Hippocampal formation (tissue), 2 donors: Measurements from ENCODE around the gene IMP4.

Experiments used
- DNase-seq, 2 donors: peaks; one replicate each; lab custom pipeline; 2025; lab: John Stamatoyannopoulos, UW

Gene IMP4

GRCh38 chr2:130355578-130356431 lies 13.1 kb downstream of the IMP4 start, which contains the start of gene PTPN18:
PTPN18 (plus strand) TSS chr2:130356056; CDS start chr2:130356108, 52 bp downstream.
- peak; percentile 86 to 88 for DNase-seq

- no peak for DNase-seq
These were observed 15.2 kb downstream of the IMP4 start for GRCh38 chr2:130357864-130358263.

DNA sequence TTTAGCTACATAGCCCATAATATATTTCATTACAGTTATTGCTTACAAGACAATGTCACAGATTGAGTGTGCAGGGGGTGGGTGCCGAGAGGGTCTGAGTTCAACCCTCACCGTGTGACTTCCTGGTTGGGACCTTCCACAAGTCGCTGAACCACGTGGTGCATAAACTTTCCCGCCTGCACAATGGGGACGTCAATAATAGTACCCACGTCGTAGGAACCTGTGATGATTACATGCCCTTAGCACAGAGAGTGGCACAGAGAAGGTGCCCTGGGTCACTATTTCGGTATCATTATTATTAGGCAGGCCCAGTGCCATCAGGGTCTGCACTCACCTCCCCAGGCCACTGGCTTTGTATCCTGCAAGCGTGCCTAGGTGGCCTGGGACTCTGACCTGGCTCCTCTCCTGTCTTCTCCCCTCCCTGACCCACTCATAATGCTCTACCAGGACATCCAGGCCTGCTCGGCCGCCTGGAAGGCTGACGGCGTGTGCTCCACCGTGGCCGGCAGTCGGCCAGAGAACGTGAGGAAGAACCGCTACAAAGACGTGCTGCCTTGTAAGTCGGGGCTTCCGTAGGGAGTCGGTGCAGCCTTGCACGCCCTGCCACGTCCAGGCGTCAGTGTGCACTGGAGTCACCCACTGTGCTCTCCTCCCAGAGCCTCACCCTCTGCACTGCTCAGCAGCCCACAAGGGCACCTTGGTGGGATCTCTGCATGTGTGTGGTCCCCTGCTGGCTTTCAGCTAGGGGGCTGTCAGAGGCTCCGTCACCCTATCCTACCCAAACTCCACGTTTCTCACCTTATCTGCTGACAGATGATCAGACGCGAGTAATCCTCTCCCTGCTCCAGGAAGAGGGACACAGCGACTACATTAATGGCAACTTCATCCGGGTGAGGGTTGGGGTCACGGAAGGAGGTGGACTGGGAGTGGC lies 16.0 kb downstream of the IMP4 start:
- no peak for DNase-seq

- no peak for DNase-seq
These were observed 16.8 kb downstream of the IMP4 start for GRCh38 chr2:130359466-130359865.

- no peak for DNase-seq
These were observed 20.8 kb downstream of the IMP4 start for GRCh38 chr2:130363479-130363878.

DNA sequence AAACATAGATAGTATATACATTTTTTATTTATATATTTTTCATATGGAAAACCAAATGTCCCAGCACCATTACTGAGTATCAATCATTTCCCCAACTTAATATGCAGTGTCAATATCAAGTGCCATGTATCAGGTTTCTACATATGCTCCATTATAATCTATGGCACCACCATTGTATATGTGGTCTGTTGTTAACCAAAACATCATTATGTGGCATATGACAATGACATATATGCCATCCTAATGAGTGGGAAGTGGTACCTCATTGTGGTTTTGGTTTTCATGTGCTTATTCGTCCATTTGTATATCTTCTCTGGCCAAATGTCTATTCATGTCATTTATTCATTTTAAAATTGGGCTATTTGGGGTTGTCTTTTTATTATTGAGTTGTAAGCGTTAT lies 22.4 kb downstream of the IMP4 start:
- no peak for DNase-seq

DNA sequence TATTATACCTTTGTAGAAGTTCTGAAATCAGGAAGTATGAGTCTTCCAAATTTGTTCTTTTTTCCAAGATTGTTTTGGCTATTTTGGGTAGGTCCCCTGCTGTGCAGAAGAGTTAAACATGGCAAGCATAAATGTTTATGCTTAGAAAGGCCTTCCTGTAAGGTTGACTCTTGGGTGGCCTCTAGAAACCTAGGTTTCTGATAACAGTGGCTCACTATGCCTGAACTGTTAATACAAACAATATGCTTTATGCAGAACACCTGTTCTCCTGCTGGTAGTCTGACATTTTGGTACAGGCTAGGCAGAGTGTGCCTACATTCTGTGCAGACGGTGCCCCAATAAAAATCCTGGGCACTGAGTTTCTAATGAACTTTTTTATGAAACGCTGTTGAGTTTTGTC lies 23.3 kb downstream of the IMP4 start:
- no peak for DNase-seq

DNA sequence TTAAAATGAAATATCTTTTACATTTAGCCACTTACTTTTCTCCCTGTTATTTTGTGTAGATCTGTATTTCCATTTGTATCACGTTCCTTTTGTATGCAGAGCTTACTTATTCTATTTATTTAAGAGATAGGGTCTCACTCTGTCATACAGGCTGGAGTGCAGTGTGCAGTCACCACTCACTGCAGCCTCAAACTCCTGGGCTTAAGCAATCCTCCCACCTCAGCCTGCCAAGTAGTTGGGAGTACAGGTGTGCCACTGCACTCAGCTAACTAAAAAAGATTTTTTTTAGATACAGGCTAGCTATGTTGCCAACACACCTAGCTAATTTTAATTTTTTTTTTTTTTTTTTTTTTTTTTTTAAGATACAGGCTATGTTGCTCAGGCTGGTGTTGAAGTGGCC lies 24.0 kb downstream of the IMP4 start:
- DNase-seq: no peak

GRCh38 chr2:130368786-130369185 lies 26.1 kb downstream of the IMP4 start:
- no peak for DNase-seq

DNA sequence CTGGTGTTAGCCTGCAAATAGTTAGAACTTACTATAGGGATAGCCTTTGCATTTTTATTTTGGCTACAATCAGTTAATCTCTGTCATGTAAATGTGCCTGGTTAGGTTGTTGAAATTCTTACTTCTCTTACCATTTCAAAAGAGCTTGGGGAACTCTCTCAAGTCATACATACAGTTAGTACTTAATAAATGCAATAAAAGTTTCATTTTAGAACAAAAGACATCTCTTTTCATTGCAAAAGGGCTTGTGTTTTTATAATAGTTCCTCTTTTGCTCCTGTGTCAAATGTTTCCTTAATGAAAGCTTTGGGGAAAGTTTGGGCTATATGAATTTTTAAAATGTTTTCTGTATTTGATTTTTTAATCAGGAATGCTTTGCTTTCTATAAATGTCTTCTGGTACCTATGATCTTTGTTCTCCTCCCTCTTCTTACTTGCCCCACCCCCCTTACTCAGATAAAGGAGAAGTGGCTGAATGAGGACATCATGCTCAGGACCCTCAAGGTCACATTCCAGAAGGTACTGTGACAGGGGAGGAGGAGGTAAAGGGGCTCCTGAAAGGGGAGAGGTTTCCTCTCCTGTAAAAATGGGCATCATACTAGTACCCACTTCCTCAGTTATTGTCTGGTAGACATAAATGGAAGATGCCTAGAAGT lies 26.7 kb downstream of the IMP4 start:
- no peak for DNase-seq

- DNase-seq: no peak
These were observed 27.3 kb downstream of the IMP4 start for GRCh38 chr2:130369965-130370341.

- DNase-seq: no peak
These were observed 27.8 kb downstream of the IMP4 start for GRCh38 chr2:130370490-130370889.

GRCh38 chr2:130371723-130372054 lies 29.0 kb downstream of the IMP4 start:
- DNase-seq: peak in 1 of 2 donors; percentile 66

DNA sequence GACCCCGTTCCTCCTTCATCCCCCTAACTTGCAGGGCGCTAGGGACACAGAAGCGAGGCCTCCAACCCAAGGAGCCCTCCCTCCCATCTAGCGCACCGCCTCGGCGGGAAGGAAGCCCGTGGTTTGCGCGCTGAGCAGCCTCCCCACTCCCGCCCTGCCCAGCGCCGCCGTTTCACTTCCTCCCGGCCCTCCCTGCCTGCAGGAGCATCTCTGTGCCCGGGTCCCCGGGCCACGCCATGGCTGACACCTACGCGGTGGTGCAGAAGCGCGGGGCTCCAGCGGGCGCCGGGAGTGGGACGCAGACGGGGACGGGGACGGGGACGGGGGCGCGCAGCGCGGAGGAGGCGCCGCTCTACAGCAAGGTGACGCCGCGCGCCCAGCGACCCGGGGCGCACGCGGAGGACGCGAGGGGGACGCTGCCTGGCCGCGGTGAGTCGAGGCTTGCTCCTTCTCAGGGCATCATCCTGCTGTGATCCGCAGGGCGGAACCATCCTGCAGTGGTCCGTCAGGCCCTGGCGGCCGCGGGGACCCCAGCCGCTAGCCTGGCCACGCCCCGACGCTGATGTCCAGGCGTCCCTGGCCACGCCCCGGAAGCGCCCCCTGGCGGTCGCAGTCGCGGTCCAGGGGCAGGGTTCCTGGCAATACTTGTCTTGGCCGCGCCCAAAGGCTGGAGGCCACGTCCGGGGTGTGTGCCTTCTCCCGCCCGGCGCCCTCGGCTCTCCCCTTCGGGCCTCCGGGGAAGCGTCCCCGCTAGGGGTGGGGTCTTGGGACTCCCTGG lies 29.5 kb downstream of the IMP4 start:
- DNase-seq: peak; percentile 66 to 82

DNA sequence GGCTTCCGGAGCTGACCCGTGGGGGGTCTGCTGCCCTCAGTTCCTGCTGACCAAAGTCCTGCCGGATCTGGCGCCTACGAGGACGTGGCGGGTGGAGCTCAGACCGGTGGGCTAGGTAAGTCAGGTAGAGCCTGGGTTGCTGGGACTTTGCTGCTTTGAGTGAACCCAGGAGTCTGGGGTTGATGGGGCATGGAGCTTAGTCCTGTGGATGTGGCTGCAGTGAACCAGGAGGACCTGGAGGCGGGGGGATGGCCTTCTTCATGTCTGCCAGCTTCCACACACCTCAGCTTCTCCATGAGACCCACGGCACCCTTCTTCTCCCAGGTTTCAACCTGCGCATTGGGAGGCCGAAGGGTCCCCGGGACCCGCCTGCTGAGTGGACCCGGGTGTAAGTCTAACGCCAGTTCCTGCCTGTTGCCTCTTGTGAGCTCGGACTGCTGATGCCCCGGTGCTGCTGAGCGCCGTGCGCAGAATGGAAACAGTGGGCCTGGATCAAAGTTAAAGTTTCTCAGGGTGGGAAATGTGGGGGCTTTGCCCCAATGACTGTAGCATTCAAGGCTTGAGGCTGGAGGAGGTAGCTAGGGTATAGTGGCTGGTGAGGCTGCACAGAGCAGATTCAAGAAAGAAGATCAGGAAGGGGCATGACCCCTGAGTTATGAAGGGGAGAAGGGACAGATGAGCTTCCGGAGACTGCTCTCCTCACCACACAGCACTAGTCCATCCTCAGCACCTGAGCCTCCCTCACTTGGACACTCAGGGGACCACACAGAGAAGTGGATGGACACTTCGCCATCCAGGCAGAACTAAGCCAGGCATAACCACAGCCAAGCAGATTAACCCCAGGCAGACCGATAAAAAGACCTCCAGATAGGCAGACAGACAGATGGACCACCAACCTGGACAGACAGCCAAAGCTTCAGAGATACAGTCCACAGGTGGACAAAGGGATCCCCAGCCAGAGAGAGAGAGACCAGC lies 30.4 kb downstream of the IMP4 start:
- no peak for DNase-seq

DNA sequence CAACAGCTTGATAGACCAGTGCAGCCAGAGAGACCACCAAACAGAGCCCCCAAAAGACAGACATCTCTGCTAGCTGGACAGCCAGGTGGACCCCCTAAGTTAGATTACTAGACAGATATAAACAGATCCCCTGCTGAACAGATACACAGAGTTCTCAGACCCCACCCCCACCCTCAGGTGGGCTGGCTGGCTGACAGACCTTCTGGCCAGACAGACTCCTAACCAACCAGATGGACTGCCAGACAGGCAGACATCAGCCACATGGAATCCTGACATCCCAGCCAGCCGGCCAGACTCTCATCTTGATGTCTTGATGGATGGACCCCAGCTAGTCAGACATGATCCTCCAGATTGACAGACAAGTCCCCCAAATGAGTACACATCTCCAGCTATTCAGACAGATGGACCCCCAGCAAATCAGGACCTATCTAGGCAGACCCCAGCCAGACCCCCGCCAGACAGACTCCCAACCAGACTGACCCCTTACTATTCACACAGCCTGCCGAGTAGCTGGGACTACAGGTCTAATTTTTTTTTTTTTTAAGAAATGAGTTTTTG lies 31.2 kb downstream of the IMP4 start:
- DNase-seq: no peak

DNA sequence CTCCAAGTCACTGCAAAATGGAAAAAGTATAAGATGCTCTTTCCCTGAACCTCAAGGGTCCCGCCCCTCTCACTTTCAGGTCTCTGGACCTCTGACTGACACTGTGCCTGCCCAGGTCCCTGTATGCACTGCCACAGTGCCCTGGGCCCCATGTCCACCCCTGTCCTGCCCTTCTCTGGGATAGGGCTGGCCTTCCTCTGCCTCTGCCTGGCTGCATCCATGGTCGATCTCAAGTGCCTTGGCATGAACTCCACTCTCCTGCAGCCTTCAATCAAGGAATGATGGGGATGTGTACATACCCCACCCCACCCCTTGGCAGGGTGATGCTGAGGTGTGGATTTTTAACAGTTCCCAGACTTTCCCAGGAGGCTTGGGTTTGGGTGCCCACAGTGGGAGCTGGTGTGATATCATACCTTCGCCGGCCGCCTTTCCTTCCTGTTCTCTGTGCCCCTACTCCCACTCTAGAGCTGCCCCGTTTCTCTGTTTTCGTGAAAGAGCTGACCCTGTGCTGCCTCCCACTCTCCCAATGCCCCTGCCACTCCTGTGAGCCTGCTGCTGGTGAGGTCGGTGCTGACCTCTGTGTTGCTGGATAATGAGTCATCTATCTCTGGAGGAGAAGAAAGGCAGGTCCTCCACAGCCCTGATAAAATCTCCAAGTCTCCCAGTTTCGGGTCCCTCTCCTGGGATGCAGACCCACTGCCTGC lies 32.0 kb downstream of the IMP4 start:
- DNase-seq: no peak

DNA sequence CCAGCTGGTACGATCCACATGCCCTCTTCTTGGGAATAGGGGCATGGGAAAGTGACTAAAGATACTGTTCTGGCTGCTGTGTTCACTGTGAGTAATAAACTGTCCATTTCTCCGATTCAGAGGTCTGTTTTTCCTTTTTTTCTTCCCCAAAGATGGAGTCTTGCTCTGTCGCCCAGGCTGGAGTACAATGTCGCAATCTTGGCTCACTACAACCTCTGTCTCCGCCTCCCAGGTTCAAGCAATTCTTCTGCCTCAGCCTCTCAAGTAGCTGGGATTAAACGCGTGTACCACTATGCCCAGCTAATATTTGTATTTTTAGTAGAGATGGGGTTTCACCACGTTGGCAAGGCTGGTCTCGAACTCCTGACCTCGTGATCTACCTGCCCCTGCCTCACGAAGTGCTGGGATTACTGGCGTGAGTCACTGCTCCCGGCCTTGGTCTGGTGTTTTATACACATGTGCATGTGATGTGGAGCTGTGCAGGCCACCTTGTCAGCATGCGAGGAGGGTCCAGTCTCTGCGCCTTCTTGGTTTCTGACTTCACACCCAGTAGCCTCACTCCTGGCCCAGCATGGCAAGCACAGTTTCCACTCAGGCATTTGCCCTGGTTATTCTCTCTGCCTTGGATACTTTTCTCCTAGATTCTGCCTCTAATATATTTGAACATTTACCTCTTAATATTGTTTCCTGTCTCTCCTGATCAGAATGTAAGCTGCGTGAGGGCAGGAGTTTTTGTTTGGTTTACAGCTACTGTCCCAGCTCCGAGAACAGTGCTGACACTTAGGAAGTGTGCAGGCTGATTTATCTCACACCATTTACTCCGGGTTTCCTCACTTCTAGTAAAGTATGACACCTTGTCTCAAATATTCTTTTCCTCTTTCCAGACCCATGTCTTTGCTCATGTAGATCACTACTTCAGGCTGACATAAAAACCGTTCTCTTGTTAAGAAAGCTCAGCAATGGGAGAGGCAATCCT lies 32.9 kb downstream of the IMP4 start:
- DNase-seq: no peak
